GM06990 (cell line): ENCODE data around the gene UBR4.

ENCODE experiments used
- DNase-seq: peaks from one replicate; pipeline ENCODE4 v3.0.0-alpha.2; 2011; ENCODE audit not compliant: insufficient read length; ENCODE audit errors: extremely low read depth
- H3K27me3 ChIP-seq: replicated peaks from 2 replicates; pipeline ENCODE4 v1.6.0; 2011; ENCODE audit warnings: low read length; ENCODE audit not compliant: control insufficient read depth, insufficient read depth
- H3K36me3 ChIP-seq: 2 replicates; pipeline ENCODE4 v1.5.1; 2011; ENCODE audit warnings: low read length; ENCODE audit not compliant: control insufficient read depth, insufficient read depth
- H3K4me3 ChIP-seq: replicated peaks from 2 replicates; pipeline ENCODE4 v1.5.1; 2011; ENCODE audit warnings: low read depth, mild to moderate bottlenecking, control low read depth, low read length
- TF ChIP-seq, protein P1 (sequence below): IDR thresholded peaks from 2 replicates; pipeline ENCODE4 v1.5.1; 2011; ENCODE audit warnings: low read length, control low read depth, mild to moderate bottlenecking, inconsistent platforms; ENCODE audit not compliant: insufficient read depth, poor library complexity, severe bottlenecking

Gene UBR4

DNA sequence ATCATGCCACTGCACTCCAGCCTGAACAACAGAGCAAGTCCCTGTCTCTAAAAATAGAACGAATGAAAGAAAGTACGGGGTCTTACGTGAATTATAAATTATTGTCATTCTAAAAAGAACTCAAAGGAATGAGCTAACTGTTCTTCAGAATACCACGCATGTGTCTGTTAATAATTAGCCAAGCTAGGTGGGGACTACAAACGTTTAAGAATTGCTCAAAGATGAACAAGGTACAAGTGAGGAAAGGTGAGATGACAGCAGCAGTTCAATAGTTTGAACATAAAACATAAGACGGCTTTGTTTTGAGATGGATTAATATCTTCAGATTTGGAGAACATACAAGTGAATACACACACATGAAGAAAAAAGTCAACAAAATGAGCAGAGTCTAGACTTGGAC is 79.6 kb downstream of the UBR4 start:
- Histone ChIP-seq H3K27me3 (no peaks in the 10 kb centered on the region), H3K36me3 (peaks cover 32% of the 10 kb centered on the region), H3K4me3 (no peak overlapping the region)
- no peak for DNase-seq
- TF ChIP-seq, protein P1, sequence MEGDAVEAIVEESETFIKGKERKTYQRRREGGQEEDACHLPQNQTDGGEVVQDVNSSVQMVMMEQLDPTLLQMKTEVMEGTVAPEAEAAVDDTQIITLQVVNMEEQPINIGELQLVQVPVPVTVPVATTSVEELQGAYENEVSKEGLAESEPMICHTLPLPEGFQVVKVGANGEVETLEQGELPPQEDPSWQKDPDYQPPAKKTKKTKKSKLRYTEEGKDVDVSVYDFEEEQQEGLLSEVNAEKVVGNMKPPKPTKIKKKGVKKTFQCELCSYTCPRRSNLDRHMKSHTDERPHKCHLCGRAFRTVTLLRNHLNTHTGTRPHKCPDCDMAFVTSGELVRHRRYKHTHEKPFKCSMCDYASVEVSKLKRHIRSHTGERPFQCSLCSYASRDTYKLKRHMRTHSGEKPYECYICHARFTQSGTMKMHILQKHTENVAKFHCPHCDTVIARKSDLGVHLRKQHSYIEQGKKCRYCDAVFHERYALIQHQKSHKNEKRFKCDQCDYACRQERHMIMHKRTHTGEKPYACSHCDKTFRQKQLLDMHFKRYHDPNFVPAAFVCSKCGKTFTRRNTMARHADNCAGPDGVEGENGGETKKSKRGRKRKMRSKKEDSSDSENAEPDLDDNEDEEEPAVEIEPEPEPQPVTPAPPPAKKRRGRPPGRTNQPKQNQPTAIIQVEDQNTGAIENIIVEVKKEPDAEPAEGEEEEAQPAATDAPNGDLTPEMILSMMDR, result no peak

DNA sequence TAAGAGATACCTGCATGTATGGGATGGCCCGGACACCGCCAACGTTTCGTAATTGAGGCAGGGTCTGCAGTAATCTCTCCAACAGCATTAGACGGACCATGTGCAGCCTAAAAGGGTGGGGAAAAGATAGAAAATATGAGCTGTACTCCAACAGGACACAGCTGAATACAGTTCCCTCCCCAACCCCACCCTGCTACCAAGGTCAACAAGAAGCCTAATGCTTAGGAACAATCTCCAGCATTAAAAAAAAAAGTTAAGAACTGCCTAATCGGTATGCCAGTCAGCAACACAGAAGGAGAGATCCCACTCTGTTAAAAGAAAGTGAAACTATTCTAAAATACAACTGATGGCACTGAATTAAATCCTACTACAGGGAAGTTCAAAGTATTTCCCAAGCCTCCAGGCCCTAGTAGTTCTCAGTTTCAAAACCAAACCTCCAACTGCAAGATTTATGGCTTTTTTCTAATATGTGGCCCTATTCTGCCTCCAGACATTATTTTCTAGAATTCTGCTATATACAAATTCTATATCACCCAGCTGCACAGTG is 81.0 kb downstream of the UBR4 start:
- TF ChIP-seq, protein P1, result no peak
- Histone ChIP-seq H3K27me3 (no peaks in the 10 kb centered on the region), H3K4me3 (no peak overlapping the region), H3K36me3 (peaks cover 31% of the 10 kb centered on the region)
- DNase-seq, result no peak

DNA sequence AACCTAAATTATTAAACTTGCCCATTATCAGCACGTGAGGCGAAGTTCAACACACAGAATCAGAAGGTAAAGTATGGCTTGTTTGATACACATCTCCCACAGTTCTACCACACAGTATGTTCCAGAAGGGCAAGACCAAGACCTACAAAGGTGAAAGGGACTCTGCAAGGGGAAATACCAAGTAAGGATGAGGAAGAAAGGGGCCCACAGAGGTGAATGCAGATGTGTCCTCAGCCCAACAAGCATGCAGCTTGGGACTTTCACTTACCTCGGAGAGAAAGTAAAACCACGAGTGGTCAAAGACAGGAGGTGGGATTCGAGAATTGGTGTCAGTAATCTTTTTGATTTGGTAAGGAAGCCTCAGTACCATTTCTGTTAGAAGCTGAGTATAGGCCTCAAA is 85.8 kb downstream of the UBR4 start:
- Histone ChIP-seq H3K4me3 (no peak overlapping the region), H3K36me3 (peaks cover 57% of the 10 kb centered on the region), H3K27me3 (no peaks in the 10 kb centered on the region)
- TF ChIP-seq, protein P1, result no peak
- no peak for DNase-seq

DNA sequence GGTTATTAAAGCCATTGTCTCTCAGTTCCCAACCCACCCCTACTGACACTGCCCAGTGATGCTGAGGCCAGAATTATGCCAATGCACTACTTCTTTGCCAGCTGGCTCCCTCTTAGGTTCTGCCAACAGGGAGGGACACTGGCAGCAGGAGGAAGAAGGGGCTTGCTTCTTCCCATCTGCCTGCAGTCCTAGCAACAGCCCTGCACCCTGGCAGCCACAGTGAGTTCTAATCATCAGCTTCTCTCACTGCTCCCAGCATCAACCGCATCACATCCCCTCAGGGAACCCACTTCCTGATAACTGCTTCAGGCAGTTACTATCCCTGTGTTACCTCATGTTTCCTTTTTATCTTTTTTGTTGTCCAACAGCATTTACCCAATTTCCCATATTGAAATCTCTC is 86.2 kb downstream of the UBR4 start:
- Histone ChIP-seq H3K27me3 (no peaks in the 10 kb centered on the region), H3K4me3 (no peak overlapping the region), H3K36me3 (peaks cover 55% of the 10 kb centered on the region)
- TF ChIP-seq, protein P1, result no peak
- DNase-seq, result no peak

DNA sequence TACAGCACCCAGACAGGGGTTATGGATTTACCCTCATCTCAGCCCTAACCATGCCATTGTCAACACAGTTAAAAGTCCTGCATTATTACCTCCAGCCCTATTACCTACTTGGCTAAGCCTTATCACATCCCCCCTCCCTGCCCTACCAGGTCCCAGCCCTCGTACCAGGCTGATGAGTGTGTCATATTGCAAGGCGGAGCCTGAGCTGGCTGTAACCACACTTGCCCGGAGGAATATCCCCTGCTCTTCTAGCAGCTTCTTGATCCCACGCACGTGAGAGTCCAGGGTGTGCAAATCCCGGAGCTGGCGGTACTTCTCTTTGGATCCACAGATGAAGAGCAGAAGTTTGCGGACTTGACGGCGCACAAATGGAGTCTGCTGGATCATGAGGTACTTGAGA is 87.4 kb downstream of the UBR4 start:
- H3K4me3 ChIP-seq, result no peak overlapping the region
- DNase-seq, result no peak
- peaks cover 56% of the 10 kb centered on the region for H3K36me3 ChIP-seq
- H3K27me3 ChIP-seq, result no peaks in the 10 kb centered on the region
- TF ChIP-seq, protein P1, result no peak

DNA sequence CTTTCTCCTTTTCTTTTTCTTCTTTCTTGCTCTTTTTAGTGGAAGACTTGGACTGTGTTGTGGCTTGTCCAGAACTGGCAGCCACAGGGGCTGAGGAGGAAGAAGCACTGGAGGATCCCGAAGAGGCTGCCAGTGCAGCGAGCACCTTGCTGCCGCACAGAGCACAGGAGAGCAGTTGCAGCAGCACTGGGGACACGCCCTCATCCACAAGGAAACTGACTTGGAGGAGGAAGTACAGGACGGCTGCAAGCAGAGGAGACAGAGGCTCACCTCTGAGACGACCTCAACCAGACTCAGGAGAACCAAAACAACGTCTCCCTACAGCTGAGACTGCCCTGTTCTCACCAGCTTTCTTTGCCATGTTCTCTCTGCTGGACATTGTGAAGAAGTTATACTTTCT is 88.9 kb downstream of the UBR4 start:
- no peaks in the 10 kb centered on the region for H3K27me3 ChIP-seq
- TF ChIP-seq, protein P1, result no peak
- no peak for DNase-seq
- H3K4me3 ChIP-seq, result no peak overlapping the region
- H3K36me3 ChIP-seq, result peaks cover 52% of the 10 kb centered on the region
